Activated B cell treated with CpG ODN at 0.5 μM for 24 hours (primary cell): ENCODE data around the gene PIGW. TPM values are rescaled to one million over a fixed set of nuclear protein-coding genes. Genes with fewer than 3 reads are reported as not detected.
"Not testable (repeated sequence)": the region's sequence is repeated elsewhere in the genome, so short reads cannot be mapped to it uniquely, and the experiment has no call there.

Experiments
- ATAC-seq: fragments of 200-7000 bp; cut with Tn5 transposase; one replicate; pipeline ENCODE4 v1.10.0; 2021; ENCODE audit warnings: low read depth, mild to moderate bottlenecking, moderate library complexity
- CTCF ChIA-PET: fragments of 350-600 bp; sonication (Branson Sonifier 250); formaldehyde crosslinking; loops from one replicate; lab custom pipeline; 2021; ENCODE audit warnings: antibody characterized with exemption; lab: Charles Lee
- POLR2A ChIA-PET: fragments of 350-600 bp; sonication (Branson Sonifier 250); formaldehyde crosslinking; loops from one replicate; lab custom pipeline; 2021; ENCODE audit warnings: antibody characterized with exemption; lab: Charles Lee
- DNase-seq: peaks from one replicate; pipeline ENCODE4 v3.0.0; 2022
- H3K27ac Mint-ChIP-seq: one replicate; pipeline ENCODE4 v1.8.0; 2020; ENCODE audit warnings: mixed read lengths
- H3K27me3 Mint-ChIP-seq: one replicate; pipeline ENCODE4 v1.8.0; 2021; ENCODE audit warnings: mixed read lengths
- H3K36me3 Mint-ChIP-seq: one replicate; pipeline ENCODE4 v1.8.0; 2021; ENCODE audit warnings: low read depth, mixed read lengths
- H3K4me1 Mint-ChIP-seq: one replicate; pipeline ENCODE4 v1.8.0; 2021; ENCODE audit warnings: mixed read lengths
- H3K4me3 Mint-ChIP-seq: one replicate; pipeline ENCODE4 v1.8.0; 2020; ENCODE audit warnings: mild to moderate bottlenecking, mixed read lengths
- H3K9me3 Mint-ChIP-seq: one replicate; pipeline ENCODE4 v1.8.0; 2020; ENCODE audit warnings: mixed read lengths
- CTCF ChIP-seq: fragments of 200-600 bp; IDR thresholded peaks from one replicate; pipeline ENCODE4 v1.8.0; 2022; ENCODE audit warnings: antibody characterized with exemption, mild to moderate bottlenecking
- intact Hi-C: fragments of 100-400 bp; cut with micrococcal nuclease; formaldehyde crosslinking; loops from one replicate; pipeline ENCODE4 v1.15.1; 2024
- total RNA-seq: library from RNA; stranded (reverse); gene quantifications from 2 replicates; pipeline ENCODE4 v1.2.3, GENCODE V29; 2022

The PIGW gene
- total RNA-seq, 1 donor from 2014 or later, result 20.7 TPM

GRCh38 chr17:36504156-36504545 is 30.6 kb upstream of the PIGW start:
- no peaks in the 10 kb centered on the region for H3K9me3 Mint-ChIP-seq
- no peak overlapping the region for H3K27ac Mint-ChIP-seq
- H3K4me1 Mint-ChIP-seq, result no peaks in the 10 kb centered on the region
- peaks cover 45% of the 10 kb centered on the region for H3K36me3 Mint-ChIP-seq
- no peak for DNase-seq
- intact Hi-C loops, result no loop called here
- no peak for ATAC-seq
- ChIA-PET CTCF (no interaction called here), POLR2A (no interaction called here)
- no peak overlapping the region for H3K4me3 Mint-ChIP-seq
- no peak for TF ChIP-seq CTCF
- no peaks in the 10 kb centered on the region for H3K27me3 Mint-ChIP-seq

- intact Hi-C loops, result no loop called here
- no peak for TF ChIP-seq CTCF
- ChIA-PET POLR2A (no interaction called here), CTCF (interaction anchor here (0.6 kb wide), 1 partner anchor 155 kb away, joined by 4 read pairs; no protein-coding TSS in a partner anchor)
- ATAC-seq (no peak), DNase-seq (no peak)
- H3K4me1 Mint-ChIP-seq, result no peaks in the 10 kb centered on the region
- no peak overlapping the region for H3K27ac Mint-ChIP-seq
- peaks cover 42% of the 10 kb centered on the region for H3K36me3 Mint-ChIP-seq
- no peaks in the 10 kb centered on the region for H3K27me3 Mint-ChIP-seq
- H3K9me3 Mint-ChIP-seq, result no peaks in the 10 kb centered on the region
- H3K4me3 Mint-ChIP-seq, result no peak overlapping the region
Measured at GRCh38 chr17:36505171-36505570, 29.6 kb upstream of the PIGW start.

GRCh38 chr17:36506249-36506826 is 28.4 kb upstream of the PIGW start:
- ChIA-PET POLR2A (no interaction called here), CTCF (no interaction called here)
- intact Hi-C loops, result no loop called here
- Mint-ChIP-seq H3K4me3 (no peak overlapping the region), H3K27ac (no peak overlapping the region), H3K9me3 (no peaks in the 10 kb centered on the region), H3K4me1 (no peaks in the 10 kb centered on the region), H3K36me3 (peaks cover 47% of the 10 kb centered on the region), H3K27me3 (no peaks in the 10 kb centered on the region)
- no peak for TF ChIP-seq CTCF
- DNase-seq (no peak), ATAC-seq (no peak)

GRCh38 chr17:36506831-36507230 is 28.0 kb upstream of the PIGW start:
- ATAC-seq, result no peak

GRCh38 chr17:36507266-36507665 is 27.5 kb upstream of the PIGW start:
- TF ChIP-seq CTCF, result no peak
- ChIA-PET POLR2A (no interaction called here), CTCF (no interaction called here)
- DNase-seq (no peak), ATAC-seq (no peak)
- H3K27ac Mint-ChIP-seq, result no peak overlapping the region
- peaks cover 45% of the 10 kb centered on the region for H3K36me3 Mint-ChIP-seq
- no peaks in the 10 kb centered on the region for H3K9me3 Mint-ChIP-seq
- intact Hi-C loops, result no loop called here
- no peaks in the 10 kb centered on the region for H3K4me1 Mint-ChIP-seq
- H3K27me3 Mint-ChIP-seq, result no peaks in the 10 kb centered on the region
- H3K4me3 Mint-ChIP-seq, result no peak overlapping the region

More at GRCh38 chr17:36506831-36507230, 28.0 kb upstream of the PIGW start:
- ChIA-PET POLR2A (no interaction called here), CTCF (no interaction called here)
- no peak for TF ChIP-seq CTCF
- Mint-ChIP-seq H3K36me3 (peaks cover 47% of the 10 kb centered on the region), H3K4me1 (no peaks in the 10 kb centered on the region), H3K27me3 (no peaks in the 10 kb centered on the region), H3K27ac (no peak overlapping the region), H3K4me3 (no peak overlapping the region), H3K9me3 (no peaks in the 10 kb centered on the region)
- no peak for DNase-seq
- intact Hi-C loops, result no loop called here

GRCh38 chr17:36508439-36508838 is 26.3 kb upstream of the PIGW start:
- H3K27ac Mint-ChIP-seq, H3K9me3 Mint-ChIP-seq, H3K4me3 Mint-ChIP-seq, CTCF ChIA-PET, H3K27me3 Mint-ChIP-seq, intact Hi-C loops, ATAC-seq, H3K4me1 Mint-ChIP-seq, DNase-seq, POLR2A ChIA-PET: not testable (repeated sequence)
- H3K36me3 Mint-ChIP-seq, result peaks cover 40% of the 10 kb centered on the region
